BLaER1 treated with 17β-estradiol and CSF1 and Interleukin-3, amounts not matched to agents 10 nM and 100 nM (cell line): ENCODE results near the gene MAP3K14.

Source experiments
- H3K27ac ChIP-seq, 11 experiments: shearing (Covaris generic); formaldehyde crosslinking; 2 replicates each; pipeline ENCODE4 v1.8.1; 2022
- H3K27me3 ChIP-seq, 11 experiments: shearing (Covaris generic); formaldehyde crosslinking; 2 replicates each; pipeline ENCODE4 v1.8.1; 2022
- H3K36me3 ChIP-seq, 11 experiments: shearing (Covaris generic); formaldehyde crosslinking; 2 replicates each; pipeline ENCODE4 v1.8.1; 2022
- H3K4me1 ChIP-seq, 10 experiments: shearing (Covaris generic); formaldehyde crosslinking; 2 replicates each; pipeline ENCODE4 v1.8.1; 2022
- H3K4me2 ChIP-seq, 11 experiments: shearing (Covaris generic); formaldehyde crosslinking; 2 replicates each; pipeline ENCODE4 v1.8.1; 2022
- H3K4me3 ChIP-seq, 10 experiments: shearing (Covaris generic); formaldehyde crosslinking; 2 replicates each; pipeline ENCODE4 v1.8.1; 2022
- H3K9ac ChIP-seq, 11 experiments: shearing (Covaris generic); formaldehyde crosslinking; 2 replicates each; pipeline ENCODE4 v1.8.1; 2022
- H3K9me3 ChIP-seq, 11 experiments: shearing (Covaris generic); formaldehyde crosslinking; replicated peaks in 1 of 11; 2 replicates each; pipeline ENCODE4 v1.8.1; 2022
- H4K20me1 ChIP-seq, 11 experiments: shearing (Covaris generic); formaldehyde crosslinking; 2 replicates each; pipeline ENCODE4 v1.8.1; 2022
- Cebpa-rat ChIP-seq, 11 experiments: shearing (Covaris generic); IDR thresholded peaks; 2 replicates each; pipeline ENCODE4 v1.8.1; 2022

MAP3K14 gene

DNA sequence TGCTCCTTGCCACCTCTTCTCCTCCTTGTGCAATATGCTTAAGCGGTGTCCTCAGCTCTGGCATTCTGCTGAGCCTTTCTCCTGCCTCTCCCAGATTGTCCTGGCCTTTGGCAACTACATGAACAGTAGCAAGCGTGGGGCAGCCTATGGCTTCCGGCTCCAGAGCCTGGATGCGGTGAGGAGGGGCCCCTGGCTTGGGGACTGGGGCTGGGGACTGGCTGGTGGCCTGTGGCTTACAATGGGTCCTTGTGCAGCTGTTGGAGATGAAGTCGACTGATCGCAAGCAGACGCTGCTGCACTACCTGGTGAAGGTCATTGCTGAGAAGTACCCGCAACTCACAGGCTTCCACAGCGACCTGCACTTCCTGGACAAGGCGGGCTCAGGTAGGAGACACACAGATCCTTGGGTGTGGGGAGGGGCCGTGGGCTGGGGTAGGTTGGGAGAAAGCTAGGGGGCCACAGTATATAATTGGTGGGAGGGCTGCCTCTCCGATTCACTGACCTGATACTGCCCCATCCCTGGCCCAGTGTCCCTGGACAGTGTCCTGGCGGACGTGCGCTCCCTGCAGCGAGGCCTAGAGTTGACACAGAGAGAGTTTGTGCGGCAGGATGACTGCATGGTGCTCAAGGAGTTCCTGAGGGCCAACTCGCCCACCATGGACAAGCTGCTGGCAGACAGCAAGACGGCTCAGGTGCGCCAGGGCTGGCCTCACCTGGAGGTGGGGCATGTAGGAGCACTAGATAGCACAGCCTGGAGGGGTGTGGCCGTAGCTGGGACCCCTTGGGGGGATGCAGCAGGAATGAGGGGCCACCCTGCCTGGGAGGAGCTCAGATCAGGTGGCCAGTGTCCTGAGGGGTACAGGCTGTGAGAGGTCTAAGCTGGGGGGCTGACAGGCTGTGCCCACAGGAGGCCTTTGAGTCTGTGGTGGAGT lies 71.8 kb downstream of the MAP3K14 start:
- H3K27me3 ChIP-seq, result no peaks in the 10 kb centered on the region
- H3K36me3 ChIP-seq, result peaks cover 70 to 90% (median 82%) of the 10 kb centered on the region in 11 experiments
- peaks cover 34 to 69% (median 55%) of the 10 kb centered on the region in 10 experiments for H3K4me1 ChIP-seq
- H3K27ac ChIP-seq, result no peak overlapping the region
- peak overlapping the region in 7 of 11 experiments; percentile 53 to 97 (median 91); a peak in 13 of 22 replicates for H3K4me2 ChIP-seq
- peaks cover 0 to 3% (median 0%) of the 10 kb centered on the region in 11 experiments; a peak in 6 of 22 replicates for H3K9me3 ChIP-seq
- TF ChIP-seq Cebpa-rat (IDR thresholded peaks at IDR 0.05), result no peak
- peaks cover 0 to 96% (median 82%) of the 10 kb centered on the region in 11 experiments; a peak in 21 of 22 replicates for H4K20me1 ChIP-seq
- H3K9ac ChIP-seq, result peak overlapping the region in 6 of 11 experiments; percentile 11 to 72 (median 50); a peak in 8 of 22 replicates
- H3K4me3 ChIP-seq, result peak overlapping the region in 1 of 10 experiments; percentile 24; a peak in 1 of 20 replicates

DNA sequence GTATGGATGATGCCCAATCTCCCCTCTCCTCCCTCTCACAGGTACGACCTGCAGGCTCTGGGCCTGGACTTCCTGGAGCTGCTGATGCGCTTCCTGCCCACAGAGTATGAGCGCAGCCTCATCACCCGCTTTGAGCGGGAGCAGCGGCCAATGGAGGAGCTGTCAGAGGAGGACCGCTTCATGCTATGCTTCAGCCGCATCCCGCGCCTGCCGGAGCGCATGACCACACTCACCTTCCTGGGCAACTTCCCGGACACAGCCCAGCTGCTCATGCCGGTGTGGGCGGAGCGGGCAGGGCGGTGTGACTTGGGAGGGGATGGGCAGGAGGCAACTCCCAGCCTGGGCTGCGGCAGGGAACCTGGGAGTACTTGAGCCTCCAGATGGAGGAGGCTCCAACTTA lies 73.1 kb downstream of the MAP3K14 start:
- peaks cover 0 to 100% (median 95%) of the 10 kb centered on the region in 11 experiments; a peak in 21 of 22 replicates for H4K20me1 ChIP-seq
- H3K4me2 ChIP-seq, result peak overlapping the region in 5 of 11 experiments; percentile 53 to 93 (median 90); a peak in 6 of 22 replicates
- H3K27ac ChIP-seq, result no peak overlapping the region
- peaks cover 26 to 68% (median 55%) of the 10 kb centered on the region in 10 experiments for H3K4me1 ChIP-seq
- no peak for TF ChIP-seq Cebpa-rat (IDR thresholded peaks at IDR 0.05)
- no peaks in the 10 kb centered on the region for H3K27me3 ChIP-seq
- H3K4me3 ChIP-seq, result peak overlapping the region in 1 of 10 experiments; percentile 2; a peak in 1 of 20 replicates
- H3K9ac ChIP-seq, result peak overlapping the region in 6 of 11 experiments; percentile 5 to 60 (median 36); a peak in 5 of 22 replicates
- H3K9me3 ChIP-seq, result no peaks in the 10 kb centered on the region
- peaks cover 78 to 92% (median 83%) of the 10 kb centered on the region in 11 experiments for H3K36me3 ChIP-seq

- Histone ChIP-seq H3K9me3 (no peaks in the 10 kb centered on the region), H3K9ac (peak overlapping the region in 2 of 11 experiments; percentile 3 to 29; a peak in 1 of 22 replicates), H3K4me1 (peaks cover 12 to 54% (median 40%) of the 10 kb centered on the region in 10 experiments), H3K27ac (no peak overlapping the region), H3K36me3 (peaks cover 95 to 100% (median 98%) of the 10 kb centered on the region in 11 experiments), H3K27me3 (no peaks in the 10 kb centered on the region), H4K20me1 (peaks cover 4 to 100% (median 97%) of the 10 kb centered on the region in 11 experiments), H3K4me2 (no peak overlapping the region), H3K4me3 (no peak overlapping the region)
- no peak for TF ChIP-seq Cebpa-rat (IDR thresholded peaks at IDR 0.05)
These were observed 74.8 kb downstream of the MAP3K14 start for GRCh38 chr17:45242029-45242414.

- no peak for TF ChIP-seq Cebpa-rat (IDR thresholded peaks at IDR 0.05)
These were observed 75.3 kb downstream of the MAP3K14 start for GRCh38 chr17:45241328-45242028.

GRCh38 chr17:45240905-45241327 lies 75.9 kb downstream of the MAP3K14 start:
- H3K9ac ChIP-seq, result peak overlapping the region in 2 of 11 experiments; percentile 15 to 32; a peak in 1 of 22 replicates

More at GRCh38 chr17:45241328-45242028, 75.3 kb downstream of the MAP3K14 start:
- peaks cover 4 to 100% (median 97%) of the 10 kb centered on the region in 11 experiments for H4K20me1 ChIP-seq
- H3K27ac ChIP-seq, result 0 out of 22 replicates have a peak overlapping the region, but pooled peaks of 2 of the 11 experiments have one; percentile 3 to 29
- no peak overlapping the region for H3K4me2 ChIP-seq
- no peaks in the 10 kb centered on the region for H3K27me3 ChIP-seq
- no peak overlapping the region for H3K4me3 ChIP-seq
- peaks cover 98 to 100% (median 98%) of the 10 kb centered on the region in 11 experiments for H3K36me3 ChIP-seq
- H3K9ac ChIP-seq, result 0 out of 22 replicates have a peak overlapping the region, but pooled peaks of 1 of the 11 experiments have one; percentile 15
- peaks cover 7 to 49% (median 34%) of the 10 kb centered on the region in 10 experiments for H3K4me1 ChIP-seq
- H3K9me3 ChIP-seq, result no peaks in the 10 kb centered on the region

DNA sequence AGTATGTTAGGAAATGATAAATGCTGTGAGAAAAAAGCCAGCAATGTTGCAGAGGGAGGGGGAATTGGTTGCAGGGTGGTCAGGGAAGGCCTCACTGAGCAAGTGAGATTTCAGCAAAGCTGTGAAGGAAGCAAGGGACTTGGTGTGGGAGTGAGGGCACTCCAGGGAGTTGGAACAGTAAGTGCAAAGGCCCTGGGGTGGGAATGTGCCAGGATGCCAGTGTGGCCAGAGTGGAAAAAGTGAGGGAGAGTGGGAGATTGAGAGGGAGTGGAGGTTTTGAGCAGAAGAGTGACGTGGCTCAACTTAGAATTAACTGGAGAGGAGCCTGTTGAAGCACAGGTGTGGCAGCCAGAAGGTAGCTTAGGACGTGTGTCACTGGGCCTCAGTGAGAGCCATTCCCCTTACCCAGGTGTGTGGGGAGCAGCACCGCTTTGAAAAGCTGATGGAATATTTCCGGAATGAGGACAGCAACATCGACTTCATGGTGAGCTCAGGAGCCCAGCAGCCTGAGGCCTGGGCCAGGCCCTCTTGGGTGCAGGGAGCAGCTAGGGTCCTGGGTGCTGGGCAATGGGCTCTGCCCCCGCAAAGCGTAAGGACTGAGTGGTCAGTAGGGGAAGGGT lies 78.6 kb downstream of the MAP3K14 start:
- Histone ChIP-seq H3K4me3 (no peak overlapping the region), H3K36me3 (peaks cover 84 to 99% (median 98%) of the 10 kb centered on the region in 11 experiments), H3K4me1 (peaks cover 29 to 49% (median 39%) of the 10 kb centered on the region in 10 experiments), H4K20me1 (peaks cover 20 to 100% (median 95%) of the 10 kb centered on the region in 11 experiments; a peak in 21 of 22 replicates), H3K9me3 (no peaks in the 10 kb centered on the region), H3K27ac (no peak overlapping the region), H3K27me3 (no peaks in the 10 kb centered on the region), H3K9ac (peak overlapping the region in 2 of 11 experiments; percentile 15 to 55; a peak in 1 of 22 replicates), H3K4me2 (no peak overlapping the region)
- no peak for TF ChIP-seq Cebpa-rat (IDR thresholded peaks at IDR 0.05)

More at GRCh38 chr17:45240905-45241327, 75.9 kb downstream of the MAP3K14 start:
- no peak for TF ChIP-seq Cebpa-rat (IDR thresholded peaks at IDR 0.05)
- Histone ChIP-seq H3K27me3 (no peaks in the 10 kb centered on the region), H3K27ac (peak overlapping the region in 2 of 11 experiments; percentile 3 to 29; a peak in 1 of 22 replicates), H3K4me1 (peaks cover 4 to 49% (median 33%) of the 10 kb centered on the region in 10 experiments; a peak in 19 of 20 replicates), H3K9me3 (no peaks in the 10 kb centered on the region), H3K36me3 (peaks cover 98 to 100% (median 98%) of the 10 kb centered on the region in 11 experiments), H3K4me3 (no peak overlapping the region), H3K4me2 (no peak overlapping the region), H4K20me1 (peaks cover 4 to 100% (median 97%) of the 10 kb centered on the region in 11 experiments)

DNA sequence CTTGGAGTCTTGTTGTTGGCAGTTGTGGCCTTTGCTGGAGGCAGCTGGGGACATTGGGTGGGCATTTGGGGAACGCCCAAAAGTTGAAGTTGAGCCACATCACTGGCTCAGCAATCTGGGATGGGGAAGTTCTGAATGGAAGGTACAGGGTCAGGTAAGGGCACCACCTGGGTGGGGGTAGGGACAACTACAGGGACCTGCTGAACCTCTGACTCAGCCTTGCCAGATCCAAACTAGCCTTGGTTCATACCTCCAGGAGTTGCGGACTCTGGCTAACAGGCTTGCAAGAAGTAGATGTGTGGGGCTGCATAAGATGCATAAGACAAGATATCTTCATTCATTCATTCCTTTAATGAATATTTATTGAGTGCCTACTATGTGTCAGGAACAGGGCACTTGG lies 79.1 kb downstream of the MAP3K14 start:
- Histone ChIP-seq H3K9me3 (no peaks in the 10 kb centered on the region), H3K4me1 (peaks cover 35 to 49% (median 42%) of the 10 kb centered on the region in 10 experiments), H3K4me3 (no peak overlapping the region), H3K9ac (peak overlapping the region in 1 of 11 experiments; percentile 29; a peak in 3 of 22 replicates), H3K36me3 (peaks cover 84 to 99% (median 98%) of the 10 kb centered on the region in 11 experiments), H3K4me2 (no peak overlapping the region), H4K20me1 (peaks cover 22 to 100% (median 95%) of the 10 kb centered on the region in 11 experiments; a peak in 21 of 22 replicates), H3K27ac (peak overlapping the region in 1 of 11 experiments; percentile 2; a peak in 1 of 22 replicates), H3K27me3 (no peaks in the 10 kb centered on the region)
- TF ChIP-seq Cebpa-rat (IDR thresholded peaks at IDR 0.05), result no peak

DNA sequence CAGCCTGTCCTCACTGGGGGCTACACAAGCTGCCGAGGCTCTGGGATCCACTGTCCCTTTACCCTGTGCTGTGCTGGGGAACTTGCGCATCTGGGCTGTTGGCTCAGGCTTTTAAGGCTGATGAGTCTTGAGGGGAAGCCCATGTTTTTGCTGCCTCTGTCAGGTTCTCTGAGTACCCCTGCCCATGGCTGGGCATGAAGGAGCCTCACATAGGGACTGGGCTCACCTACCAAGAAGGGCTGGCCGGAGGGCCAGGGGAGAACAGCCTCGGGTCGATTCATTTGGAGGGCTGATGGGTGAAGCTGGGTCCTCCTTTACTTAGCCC lies 80.6 kb downstream of the MAP3K14 start:
- no peaks in the 10 kb centered on the region for H3K9me3 ChIP-seq
- peak overlapping the region in 8 of 11 experiments; percentile 28 to 100 (median 98); a peak in 12 of 22 replicates for H3K4me2 ChIP-seq
- peaks cover 22 to 98% (median 93%) of the 10 kb centered on the region in 11 experiments; a peak in 21 of 22 replicates for H4K20me1 ChIP-seq
- H3K27ac ChIP-seq, result peak overlapping the region in 9 of 11 experiments; percentile 19 to 100 (median 53); a peak in 16 of 22 replicates
- H3K27me3 ChIP-seq, result no peaks in the 10 kb centered on the region
- peaks cover 49 to 57% (median 52%) of the 10 kb centered on the region in 10 experiments for H3K4me1 ChIP-seq
- H3K36me3 ChIP-seq, result peaks cover 79 to 100% (median 96%) of the 10 kb centered on the region in 11 experiments
- no peak overlapping the region for H3K4me3 ChIP-seq
- TF ChIP-seq Cebpa-rat (IDR thresholded peaks at IDR 0.05), result no peak
- peak overlapping the region in 10 of 11 experiments; percentile 11 to 99 (median 33); a peak in 16 of 22 replicates for H3K9ac ChIP-seq
